Activated naive CD8-positive, alpha-beta T cell treated with anti-CD3 and anti-CD28 coated beads for 36 hours (primary cell): Measurements from ENCODE around the gene NIFK. TPM values are rescaled to one million over a fixed set of nuclear protein-coding genes. Genes with fewer than 3 reads are reported as not detected.
A peak's percentile ranks its signal among the peaks of the same experiment; 100 is the strongest.
"Not testable (repeated sequence)": the region's sequence is repeated elsewhere in the genome, so short reads cannot be mapped to it uniquely, and the experiment has no call there.

Source experiments
- DNase-seq: peaks from one replicate; pipeline ENCODE4 v3.0.0; 2021
- H3K27ac Mint-ChIP-seq: one replicate; pipeline ENCODE4 v1.8.0; 2022; ENCODE audit warnings: mild to moderate bottlenecking, moderate library complexity, mixed read lengths
- H3K27me3 Mint-ChIP-seq: one replicate; pipeline ENCODE4 v1.8.0; 2022; ENCODE audit warnings: mild to moderate bottlenecking, mixed read lengths
- H3K36me3 Mint-ChIP-seq: one replicate; pipeline ENCODE4 v1.8.0; 2021; ENCODE audit warnings: mild to moderate bottlenecking, mixed read lengths
- H3K4me1 Mint-ChIP-seq: one replicate; pipeline ENCODE4 v1.8.0; 2021; ENCODE audit warnings: mixed read lengths
- H3K4me3 Mint-ChIP-seq: one replicate; pipeline ENCODE4 v1.8.0; 2022; ENCODE audit warnings: mild to moderate bottlenecking, moderate library complexity, mixed read lengths
- H3K9me3 Mint-ChIP-seq: one replicate; pipeline ENCODE4 v1.8.0; 2022; ENCODE audit warnings: mixed read lengths
- total RNA-seq, 2 experiments: library from RNA; stranded (reverse); gene quantifications; one replicate each; pipeline ENCODE4 v1.2.3, GENCODE V29; 2021

Gene NIFK
- total RNA-seq, 2 experiments from 2014 or later: 186 to 202 TPM

DNA sequence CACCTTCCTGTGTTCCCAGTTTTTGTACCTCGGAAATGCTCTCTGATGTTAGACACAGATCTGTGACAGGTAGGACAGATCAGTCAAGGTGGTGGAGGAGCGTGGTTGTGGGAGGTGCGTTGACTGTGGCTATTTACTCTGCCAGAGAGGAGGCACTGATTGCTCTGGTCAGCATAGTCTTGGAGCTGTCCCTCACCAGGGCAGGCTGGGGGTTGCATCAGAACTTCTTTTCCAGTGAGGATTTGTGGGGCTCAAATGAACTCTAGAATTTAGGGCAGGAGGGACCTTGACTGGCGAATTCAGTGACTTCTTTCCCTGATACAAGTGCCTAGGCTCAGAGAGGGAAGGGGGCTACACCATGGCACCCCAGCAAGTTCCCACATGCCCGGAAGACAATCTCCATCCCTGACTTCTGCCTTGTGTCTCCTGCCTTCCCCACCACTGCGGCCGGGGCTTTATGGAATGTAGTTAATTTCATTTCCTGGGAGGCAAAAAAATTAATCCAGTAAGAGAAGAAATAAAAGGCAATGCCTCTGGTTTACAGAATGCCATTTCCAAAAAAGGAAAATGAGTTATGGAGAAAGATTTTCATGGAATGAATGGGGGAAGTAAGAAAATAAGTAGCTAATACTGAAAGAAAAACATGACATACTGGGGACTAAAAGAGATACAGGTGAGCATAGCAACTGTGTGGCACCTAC, 26.1 kb downstream of the NIFK start:
- no peaks in the 10 kb centered on the region for H3K9me3 Mint-ChIP-seq
- no peaks in the 10 kb centered on the region for H3K4me1 Mint-ChIP-seq
- DNase-seq: no peak
- no peak overlapping the region for H3K27ac Mint-ChIP-seq
- no peaks in the 10 kb centered on the region for H3K36me3 Mint-ChIP-seq
- H3K4me3 Mint-ChIP-seq: no peak overlapping the region
- H3K27me3 Mint-ChIP-seq: no peaks in the 10 kb centered on the region

DNA sequence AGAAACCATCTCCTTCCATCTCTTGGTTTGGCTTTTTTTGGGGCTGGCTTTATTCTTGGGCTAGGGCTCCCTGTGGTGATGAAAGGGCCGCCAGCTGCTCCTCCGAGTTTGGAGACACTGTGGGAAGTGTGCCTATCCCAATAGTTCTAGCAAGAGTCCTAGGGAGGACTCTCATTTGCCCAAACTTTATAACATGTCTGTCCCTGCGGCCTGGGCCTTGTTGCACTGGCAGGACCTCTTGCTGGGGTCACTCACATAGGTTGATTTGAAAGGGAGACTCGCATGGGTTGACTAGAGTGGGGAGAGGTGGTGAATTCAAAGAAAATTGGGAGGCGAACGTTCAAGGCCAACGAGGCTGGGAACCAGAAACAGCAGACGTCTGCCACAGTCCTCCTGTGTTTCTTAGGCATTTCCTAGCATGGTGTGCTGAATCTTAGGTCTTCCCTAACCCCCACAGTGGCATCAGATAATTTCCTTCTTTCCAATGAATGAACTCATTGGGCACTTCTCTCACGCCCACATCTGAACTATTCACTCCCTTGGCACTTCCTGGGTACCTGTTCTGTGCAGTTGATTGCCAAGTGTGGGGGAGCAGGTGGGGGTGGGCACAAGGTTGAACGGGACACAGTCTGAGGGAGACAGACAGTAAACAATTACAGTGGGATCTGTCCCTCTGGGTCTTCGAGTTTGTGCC, 26.8 kb downstream of the NIFK start:
- no peak for DNase-seq
- Mint-ChIP-seq H3K4me1 (no peaks in the 10 kb centered on the region), H3K9me3 (no peaks in the 10 kb centered on the region), H3K27me3 (no peaks in the 10 kb centered on the region), H3K27ac (no peak overlapping the region), H3K4me3 (no peak overlapping the region), H3K36me3 (no peaks in the 10 kb centered on the region)

DNA sequence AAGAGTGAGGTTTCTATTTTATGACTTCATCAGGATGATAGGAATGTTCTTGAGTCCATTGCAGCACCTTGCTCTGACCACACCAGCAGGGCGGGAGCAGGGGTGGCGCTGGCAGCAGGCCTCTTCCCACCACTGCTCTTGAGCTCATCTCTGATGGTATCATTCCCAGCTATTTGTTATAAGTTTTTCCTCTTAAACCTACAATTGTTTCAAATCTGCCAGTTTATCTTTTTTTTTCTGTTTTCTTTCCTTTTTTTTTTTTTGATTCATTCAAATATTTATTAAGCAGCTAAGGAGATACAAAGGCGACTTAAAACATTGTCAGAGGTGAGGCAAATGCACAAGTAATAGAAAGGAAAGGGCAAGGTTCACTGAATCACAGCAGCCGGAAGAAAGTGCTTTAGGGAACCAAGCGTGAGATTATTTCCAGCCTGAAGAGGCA, 28.7 kb downstream of the NIFK start:
- H3K4me3 Mint-ChIP-seq: no peak overlapping the region
- no peaks in the 10 kb centered on the region for H3K36me3 Mint-ChIP-seq
- H3K4me1 Mint-ChIP-seq: no peaks in the 10 kb centered on the region
- no peaks in the 10 kb centered on the region for H3K9me3 Mint-ChIP-seq
- no peak overlapping the region for H3K27ac Mint-ChIP-seq
- no peak for DNase-seq
- no peaks in the 10 kb centered on the region for H3K27me3 Mint-ChIP-seq

DNA sequence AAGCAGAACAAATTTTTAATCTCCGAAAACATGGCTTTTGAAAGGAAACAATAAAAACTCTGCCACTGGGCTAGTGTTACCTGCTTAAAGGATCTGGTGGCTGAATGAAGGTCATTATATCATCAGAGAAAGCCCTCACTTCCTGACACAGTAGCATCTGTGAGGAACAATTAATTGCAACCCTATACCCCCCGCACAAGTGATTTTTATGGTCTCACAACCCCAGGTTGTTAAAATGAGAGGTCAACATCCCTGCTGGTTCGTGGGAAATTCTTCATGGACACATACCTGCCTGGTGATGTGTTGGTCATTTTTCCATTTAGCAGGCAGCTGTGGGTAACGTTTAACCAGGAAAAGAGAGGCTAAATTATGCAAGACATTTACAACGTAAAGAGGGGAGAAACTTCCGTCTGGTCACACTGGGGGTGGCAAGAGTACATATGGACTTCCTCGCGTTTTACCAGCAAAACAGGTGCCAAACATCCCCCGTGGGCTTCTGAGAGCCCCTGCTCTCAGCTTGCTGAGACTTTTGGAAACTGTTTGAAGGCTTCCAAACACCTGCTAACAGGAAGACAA, 29.2 kb downstream of the NIFK start:
- no peak overlapping the region for H3K4me3 Mint-ChIP-seq
- H3K27me3 Mint-ChIP-seq: no peaks in the 10 kb centered on the region
- no peak for DNase-seq
- no peaks in the 10 kb centered on the region for H3K36me3 Mint-ChIP-seq
- no peak overlapping the region for H3K27ac Mint-ChIP-seq
- no peaks in the 10 kb centered on the region for H3K4me1 Mint-ChIP-seq
- no peaks in the 10 kb centered on the region for H3K9me3 Mint-ChIP-seq

DNA sequence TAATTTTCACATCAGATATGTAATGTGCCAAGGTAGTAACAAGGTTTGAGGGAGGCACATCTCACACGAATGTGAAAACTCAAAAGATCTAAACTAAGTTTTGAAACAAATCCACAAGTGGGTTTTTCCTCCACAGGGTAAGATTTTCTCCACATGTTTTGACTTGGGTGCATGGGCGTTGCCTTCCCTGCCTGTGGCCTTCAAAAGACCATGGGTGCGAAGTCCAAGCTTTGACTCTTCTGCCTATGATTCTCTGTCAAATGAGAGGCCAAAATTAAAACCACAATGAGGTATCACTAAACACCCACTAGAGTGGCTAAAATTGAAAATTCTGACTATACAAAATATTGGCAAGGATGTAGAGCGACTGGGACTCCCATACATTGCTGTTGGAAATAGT, 30.7 kb downstream of the NIFK start:
- no peaks in the 10 kb centered on the region for H3K36me3 Mint-ChIP-seq
- no peak overlapping the region for H3K4me3 Mint-ChIP-seq
- H3K27ac Mint-ChIP-seq: no peak overlapping the region
- no peaks in the 10 kb centered on the region for H3K9me3 Mint-ChIP-seq
- DNase-seq: no peak
- peaks cover 7% of the 10 kb centered on the region for H3K4me1 Mint-ChIP-seq
- no peaks in the 10 kb centered on the region for H3K27me3 Mint-ChIP-seq

DNA sequence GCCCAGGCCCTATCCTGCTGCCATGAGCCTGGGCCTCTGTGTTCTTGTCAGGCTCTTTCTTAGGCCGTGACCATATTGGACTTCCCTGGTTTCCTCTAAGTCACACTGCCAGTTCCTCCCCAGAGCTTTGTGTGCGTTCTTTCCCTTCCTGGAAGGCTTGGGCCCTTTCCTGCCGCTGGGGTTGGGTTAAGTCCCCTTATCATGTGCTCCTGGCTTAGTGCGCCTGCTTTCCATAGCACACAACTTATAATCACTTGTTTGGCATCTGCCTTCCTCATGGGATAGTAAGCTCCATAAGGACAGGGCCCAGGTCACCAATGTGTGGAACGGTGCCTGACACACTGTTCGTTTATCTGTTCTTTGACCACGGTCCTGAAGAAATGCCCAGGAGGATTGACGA, 31.3 kb downstream of the NIFK start:
- Mint-ChIP-seq H3K27ac (no peak overlapping the region), H3K27me3 (no peaks in the 10 kb centered on the region), H3K4me1 (peaks cover 12% of the 10 kb centered on the region), H3K36me3 (no peaks in the 10 kb centered on the region), H3K9me3 (no peaks in the 10 kb centered on the region), H3K4me3 (no peak overlapping the region)
- DNase-seq: no peak

DNA sequence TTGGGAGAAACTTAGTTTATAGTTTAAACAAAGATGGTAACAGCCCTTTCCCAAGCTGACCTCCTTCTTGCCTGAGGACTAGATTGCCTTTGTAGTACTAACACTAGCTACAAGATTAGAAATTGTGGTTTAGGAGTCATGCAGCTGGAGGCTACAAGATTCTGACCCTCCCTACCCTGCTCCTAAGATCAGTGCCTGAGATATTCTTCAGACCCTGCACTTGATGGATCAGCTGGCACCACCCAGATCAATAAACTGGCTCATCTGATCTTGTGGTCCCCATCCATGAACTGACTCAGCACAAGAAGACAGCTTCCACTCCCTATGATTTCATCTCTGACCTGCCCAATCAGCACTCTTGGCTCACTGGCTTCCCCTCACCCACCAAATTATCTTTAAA, 34.9 kb downstream of the NIFK start:
- not testable (repeated sequence) for DNase-seq, H3K36me3 Mint-ChIP-seq, H3K9me3 Mint-ChIP-seq, H3K27ac Mint-ChIP-seq, H3K27me3 Mint-ChIP-seq, H3K4me3 Mint-ChIP-seq
- H3K4me1 Mint-ChIP-seq: peaks cover 29% of the 10 kb centered on the region

DNA sequence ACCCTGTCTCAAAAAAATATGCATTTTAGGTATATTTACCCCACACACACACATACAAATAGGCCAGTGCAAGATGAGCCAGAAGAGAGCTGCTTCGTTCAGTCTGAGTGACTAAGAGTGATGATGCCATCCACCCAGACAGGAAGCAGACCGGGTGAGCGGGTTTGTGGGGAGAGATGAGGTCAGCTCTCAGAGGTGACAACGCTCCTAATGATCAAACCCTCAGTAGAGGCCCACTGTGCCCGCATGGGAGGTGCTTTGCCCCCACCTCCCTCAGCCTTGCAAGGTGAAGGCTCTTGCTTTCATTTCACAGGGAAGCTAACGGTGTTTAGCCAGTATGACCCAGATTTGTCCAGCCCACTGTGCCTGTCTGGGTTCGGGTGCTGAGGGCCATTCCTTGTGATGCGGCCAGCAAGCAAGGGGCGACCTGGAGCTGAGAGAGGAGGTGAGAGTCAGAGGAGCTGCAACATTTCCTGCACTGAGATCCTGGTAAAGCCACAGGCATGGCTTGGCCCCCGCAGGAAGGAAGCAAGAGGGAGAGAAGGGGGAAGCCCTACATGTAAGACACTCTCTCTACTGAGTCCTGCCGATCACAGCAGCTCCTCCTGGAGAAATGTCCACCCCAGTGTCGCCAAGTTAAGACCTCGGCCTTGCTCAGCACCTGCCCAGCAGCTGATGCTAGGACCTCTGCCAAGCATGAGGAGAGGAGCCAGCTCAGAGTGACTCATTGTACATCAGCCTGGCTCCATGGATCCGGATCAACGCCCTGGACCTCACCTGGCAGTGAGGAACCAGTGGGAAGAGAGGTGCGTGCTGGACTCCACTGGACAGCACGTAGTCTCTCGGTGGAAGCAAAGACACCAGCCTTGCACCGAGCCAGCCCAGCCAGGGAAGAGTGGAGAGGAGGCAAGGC, 37.0 kb downstream of the NIFK start:
- Mint-ChIP-seq H3K4me1 (peaks cover 29% of the 10 kb centered on the region), H3K27ac (peak overlapping the region; percentile 89), H3K4me3 (peak overlapping the region; percentile 77), H3K9me3 (no peaks in the 10 kb centered on the region), H3K36me3 (no peaks in the 10 kb centered on the region), H3K27me3 (no peaks in the 10 kb centered on the region)
- peak; percentile 87 for DNase-seq

DNA sequence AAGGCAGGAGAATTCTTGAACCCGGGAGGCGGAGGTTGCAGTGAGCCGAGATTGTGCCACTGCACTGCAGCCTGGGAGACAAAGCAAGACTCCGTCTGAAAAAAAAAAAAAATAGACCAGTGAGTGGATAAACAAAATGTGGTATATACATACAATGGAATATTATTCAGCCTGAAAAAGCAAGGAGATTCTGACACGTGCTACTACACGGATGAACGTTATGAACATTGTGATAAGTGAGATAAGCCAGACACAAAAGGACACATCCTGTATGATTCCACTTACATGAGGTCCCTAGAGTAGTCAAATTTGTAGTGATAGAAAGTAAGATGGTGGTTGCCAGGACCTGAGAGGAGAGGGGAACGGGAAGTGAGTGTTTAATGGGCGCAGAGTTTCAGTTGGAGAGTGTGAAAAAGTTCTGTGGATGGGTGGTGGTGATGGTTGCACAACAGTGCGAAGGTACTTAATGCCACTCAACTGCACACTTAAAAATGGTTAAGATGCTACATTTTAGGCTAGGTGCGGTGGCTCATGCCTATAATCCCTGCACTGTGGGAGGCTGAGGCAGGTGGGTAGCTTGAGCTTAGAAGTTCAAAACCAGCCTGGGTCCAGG, 38.3 kb downstream of the NIFK start:
- DNase-seq: no peak
- Mint-ChIP-seq H3K9me3 (no peaks in the 10 kb centered on the region), H3K4me1 (peaks cover 29% of the 10 kb centered on the region), H3K27ac (peak overlapping the region; percentile 43), H3K36me3 (no peaks in the 10 kb centered on the region), H3K27me3 (no peaks in the 10 kb centered on the region), H3K4me3 (no peak overlapping the region)

DNA sequence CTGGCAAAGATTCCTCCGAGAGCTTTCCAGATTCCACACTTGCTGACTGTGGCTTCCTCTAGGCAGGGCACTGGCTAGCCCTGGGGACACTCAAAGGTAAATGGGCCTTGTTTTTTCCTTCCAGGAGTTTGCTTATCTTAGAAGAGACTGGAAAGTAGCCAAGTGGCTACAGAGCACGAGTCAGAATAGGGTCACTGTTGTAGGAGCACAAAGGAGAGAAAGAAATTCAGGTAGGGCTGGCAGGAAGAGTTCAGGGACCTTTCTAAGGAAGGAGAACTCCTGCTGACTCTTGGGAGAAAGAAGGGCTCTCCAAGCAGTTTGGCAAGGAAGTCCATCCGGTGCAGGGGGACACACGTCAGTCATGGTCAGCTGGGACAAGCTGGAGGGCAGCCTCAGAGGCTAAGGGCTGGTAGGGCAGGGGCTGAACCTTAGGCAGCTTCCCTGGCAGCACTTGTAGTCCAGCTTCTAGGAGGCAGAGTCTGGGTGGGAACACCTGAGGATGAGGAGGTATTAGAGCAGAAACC, 39.5 kb downstream of the NIFK start:
- no peak for DNase-seq
- Mint-ChIP-seq H3K9me3 (no peaks in the 10 kb centered on the region), H3K27ac (no peak overlapping the region), H3K4me1 (peaks cover 29% of the 10 kb centered on the region), H3K4me3 (no peak overlapping the region), H3K27me3 (no peaks in the 10 kb centered on the region), H3K36me3 (no peaks in the 10 kb centered on the region)

DNA sequence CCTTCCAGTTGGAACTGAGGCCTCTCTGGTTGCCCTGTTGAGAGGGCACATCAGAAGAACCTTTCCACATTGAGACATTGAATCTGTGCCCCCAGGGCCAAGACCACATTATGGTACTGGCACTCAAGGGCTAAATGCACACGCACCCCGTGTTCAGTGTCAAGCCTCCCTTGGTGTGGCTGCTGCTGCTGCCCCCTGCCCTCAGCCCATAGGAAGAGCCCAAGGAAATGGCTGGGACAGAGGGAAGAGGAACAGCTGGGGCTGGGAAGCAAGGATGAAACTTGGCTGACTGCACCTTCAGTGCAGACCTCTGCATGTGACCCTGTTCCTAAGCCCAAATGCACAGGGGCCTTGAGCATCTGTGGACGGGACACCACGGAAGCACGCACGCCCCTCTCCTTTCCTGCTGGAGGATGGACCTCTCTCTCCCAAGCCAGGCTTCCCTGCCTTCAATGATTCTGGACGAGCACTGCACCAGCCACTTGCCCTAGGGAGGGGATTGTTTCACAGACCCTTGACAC, 40.2 kb downstream of the NIFK start:
- Mint-ChIP-seq H3K9me3 (no peaks in the 10 kb centered on the region), H3K4me3 (no peak overlapping the region), H3K27me3 (no peaks in the 10 kb centered on the region), H3K4me1 (peaks cover 24% of the 10 kb centered on the region), H3K27ac (no peak overlapping the region), H3K36me3 (no peaks in the 10 kb centered on the region)
- no peak for DNase-seq

DNA sequence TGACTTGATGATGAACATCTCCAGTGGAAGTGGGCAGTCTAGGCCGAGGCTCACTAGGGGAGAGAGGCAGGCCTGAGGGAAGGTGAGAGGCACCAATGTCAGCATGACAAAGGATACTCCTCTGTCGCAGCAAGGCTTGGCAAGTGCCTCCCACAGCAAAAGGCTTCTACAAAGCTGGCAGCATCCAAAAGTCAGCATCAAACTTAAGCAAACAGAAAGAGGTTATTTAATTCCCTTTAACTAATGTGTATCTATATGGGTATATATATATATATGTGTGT, 41.6 kb downstream of the NIFK start:
- Mint-ChIP-seq H3K4me3 (no peak overlapping the region), H3K9me3 (no peaks in the 10 kb centered on the region), H3K36me3 (no peaks in the 10 kb centered on the region), H3K27ac (no peak overlapping the region), H3K4me1 (peaks cover 15% of the 10 kb centered on the region), H3K27me3 (no peaks in the 10 kb centered on the region)
- no peak for DNase-seq

DNA sequence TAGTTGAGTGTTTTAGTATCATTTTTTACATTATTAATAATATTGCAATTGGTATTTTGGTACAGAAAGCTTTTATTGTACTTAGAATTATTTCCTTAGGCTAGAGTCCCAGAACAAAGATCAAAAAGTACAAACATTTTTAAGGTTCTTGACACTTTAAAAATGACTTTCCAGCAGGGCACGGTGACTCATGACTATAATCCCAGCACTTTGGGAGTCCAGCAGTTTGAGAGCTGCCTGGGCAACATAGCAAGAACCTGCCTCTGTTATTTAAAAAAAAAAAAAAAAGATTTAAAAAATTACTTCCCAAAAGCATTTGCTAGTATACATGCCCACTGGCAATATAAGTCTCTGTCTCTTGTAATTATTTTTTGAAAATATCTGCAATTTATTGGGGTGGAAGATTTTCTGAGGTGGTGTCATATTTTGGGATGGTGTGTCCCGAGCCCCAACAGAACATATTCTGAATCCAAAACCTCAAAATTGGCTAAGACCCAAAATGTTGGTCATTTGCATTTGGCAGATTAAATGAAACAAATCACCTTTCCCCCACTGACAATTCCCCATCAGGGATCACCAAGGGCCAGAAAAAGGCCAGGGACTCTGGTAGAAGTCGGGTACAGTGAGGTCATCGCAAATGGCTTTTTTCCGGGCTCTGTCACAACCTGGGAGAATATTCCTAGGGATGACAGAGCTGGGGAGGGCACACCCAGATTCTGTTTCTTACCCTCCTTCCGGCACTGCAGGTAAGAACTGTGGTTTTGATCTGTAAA, 42.1 kb downstream of the NIFK start:
- no peak for DNase-seq
- H3K27ac Mint-ChIP-seq: no peak overlapping the region
- H3K9me3 Mint-ChIP-seq: no peaks in the 10 kb centered on the region

DNA sequence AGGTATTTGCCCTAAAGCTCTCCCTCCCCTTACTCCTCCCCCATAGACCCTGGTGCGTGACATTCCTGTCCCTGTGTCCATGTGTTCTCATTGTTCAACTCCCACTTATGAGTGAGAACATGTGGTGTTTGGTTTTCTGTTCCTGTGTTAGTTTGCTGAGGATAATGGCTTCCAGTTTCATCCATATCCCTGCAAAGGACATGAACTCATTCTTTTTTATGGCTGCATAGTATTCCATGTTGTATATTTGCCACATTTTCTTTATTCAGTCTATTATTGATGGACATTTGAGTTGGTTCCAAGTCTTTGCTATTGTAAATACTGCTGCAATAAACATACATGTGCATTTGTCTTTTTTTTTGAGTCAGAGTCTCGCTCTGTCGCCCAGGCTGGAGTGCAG, 46.1 kb downstream of the NIFK start:
- not testable (repeated sequence) for H3K36me3 Mint-ChIP-seq, H3K27ac Mint-ChIP-seq, DNase-seq, H3K9me3 Mint-ChIP-seq, H3K4me1 Mint-ChIP-seq, H3K27me3 Mint-ChIP-seq, H3K4me3 Mint-ChIP-seq

More for the DNA sequence above, 42.1 kb downstream of the NIFK start:
- H3K27me3 Mint-ChIP-seq: no peaks in the 10 kb centered on the region
- H3K36me3 Mint-ChIP-seq: no peaks in the 10 kb centered on the region
- no peak overlapping the region for H3K4me3 Mint-ChIP-seq
- peaks cover 10% of the 10 kb centered on the region for H3K4me1 Mint-ChIP-seq
